Fibroblast of villous mesenchyme (primary cell): ENCODE measurements around the gene DCTD. TPM values are rescaled to one million over a fixed set of nuclear protein-coding genes. Genes with fewer than 3 reads are reported as not detected.

Experiments
- DNase-seq: peaks from one replicate; pipeline ENCODE4 v3.0.0-alpha.2; 2010; ENCODE audit warnings: low read depth
- H3K4me3 ChIP-seq: 2 replicates; pipeline ENCODE4 v1.5.1; 2011; ENCODE audit warnings: low read depth, mild to moderate bottlenecking, low read length
- total RNA-seq: library from RNA; depleted of rRNA; stranded (reverse); fragments of >200 nt; gene quantifications from 2 replicates; pipeline ENCODE4 v1.2.3, GENCODE V29; 2012
- TF ChIP-seq, protein P1 (sequence below): IDR thresholded peaks from 2 replicates; pipeline ENCODE4 v1.5.1; 2012; ENCODE audit warnings: low read depth, mild to moderate bottlenecking, low read length; ENCODE audit not compliant: insufficient read depth

DCTD gene
- total RNA-seq, 1 donor: 116 TPM

GRCh38 chr4:182938205-182938645 is 21.0 kb upstream of the DCTD start:
- TF ChIP-seq, protein P1, sequence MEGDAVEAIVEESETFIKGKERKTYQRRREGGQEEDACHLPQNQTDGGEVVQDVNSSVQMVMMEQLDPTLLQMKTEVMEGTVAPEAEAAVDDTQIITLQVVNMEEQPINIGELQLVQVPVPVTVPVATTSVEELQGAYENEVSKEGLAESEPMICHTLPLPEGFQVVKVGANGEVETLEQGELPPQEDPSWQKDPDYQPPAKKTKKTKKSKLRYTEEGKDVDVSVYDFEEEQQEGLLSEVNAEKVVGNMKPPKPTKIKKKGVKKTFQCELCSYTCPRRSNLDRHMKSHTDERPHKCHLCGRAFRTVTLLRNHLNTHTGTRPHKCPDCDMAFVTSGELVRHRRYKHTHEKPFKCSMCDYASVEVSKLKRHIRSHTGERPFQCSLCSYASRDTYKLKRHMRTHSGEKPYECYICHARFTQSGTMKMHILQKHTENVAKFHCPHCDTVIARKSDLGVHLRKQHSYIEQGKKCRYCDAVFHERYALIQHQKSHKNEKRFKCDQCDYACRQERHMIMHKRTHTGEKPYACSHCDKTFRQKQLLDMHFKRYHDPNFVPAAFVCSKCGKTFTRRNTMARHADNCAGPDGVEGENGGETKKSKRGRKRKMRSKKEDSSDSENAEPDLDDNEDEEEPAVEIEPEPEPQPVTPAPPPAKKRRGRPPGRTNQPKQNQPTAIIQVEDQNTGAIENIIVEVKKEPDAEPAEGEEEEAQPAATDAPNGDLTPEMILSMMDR: peak; percentile 97
- no peak overlapping the region for H3K4me3 ChIP-seq
- peak; percentile 69 for DNase-seq

DNA sequence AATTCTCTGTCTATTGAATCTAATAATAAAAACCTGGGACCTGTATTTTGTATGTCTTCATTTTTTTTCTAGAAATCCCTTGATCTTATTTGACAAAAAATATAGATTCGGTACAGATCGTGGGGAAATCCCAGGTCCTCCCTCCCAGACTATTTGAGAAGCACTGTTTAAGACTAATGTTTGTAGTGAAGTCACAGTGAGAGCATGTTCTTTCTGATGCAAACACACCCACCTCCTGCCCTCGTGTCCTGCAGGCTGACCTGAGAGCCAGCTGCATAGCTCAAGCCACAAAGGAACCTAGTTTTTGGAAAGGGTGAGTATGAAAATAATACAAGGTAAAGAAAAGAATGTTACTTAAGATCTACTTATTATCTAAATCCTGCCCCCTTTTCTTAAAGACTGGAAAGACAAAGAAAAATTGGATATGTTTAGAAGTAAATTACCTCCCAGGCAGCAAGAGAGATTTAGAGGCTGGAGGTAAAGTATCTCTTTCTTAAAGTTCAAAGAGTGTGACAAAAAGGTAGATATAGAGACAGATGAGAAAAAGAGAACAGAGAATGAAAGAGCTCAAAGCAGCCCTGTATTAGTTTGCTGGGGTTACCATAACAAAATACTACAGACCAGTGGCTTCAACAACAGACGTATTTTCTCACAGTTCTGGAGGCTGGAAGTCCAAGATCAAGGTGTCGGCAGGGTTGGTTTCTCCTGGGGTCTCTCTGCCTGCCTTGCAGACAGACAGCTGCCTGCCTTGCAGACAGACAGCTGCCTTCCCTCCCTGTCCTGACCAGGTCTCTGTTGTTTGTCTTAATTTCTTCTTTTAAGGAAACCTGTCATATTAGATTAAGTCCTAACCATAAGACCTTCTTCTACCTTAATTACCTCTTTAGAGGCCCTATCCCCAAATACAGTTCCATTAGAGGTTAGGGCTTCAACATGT is 20.4 kb upstream of the DCTD start:
- no peak for DNase-seq
- TF ChIP-seq, protein P1: no peak
- no peak overlapping the region for H3K4me3 ChIP-seq

DNA sequence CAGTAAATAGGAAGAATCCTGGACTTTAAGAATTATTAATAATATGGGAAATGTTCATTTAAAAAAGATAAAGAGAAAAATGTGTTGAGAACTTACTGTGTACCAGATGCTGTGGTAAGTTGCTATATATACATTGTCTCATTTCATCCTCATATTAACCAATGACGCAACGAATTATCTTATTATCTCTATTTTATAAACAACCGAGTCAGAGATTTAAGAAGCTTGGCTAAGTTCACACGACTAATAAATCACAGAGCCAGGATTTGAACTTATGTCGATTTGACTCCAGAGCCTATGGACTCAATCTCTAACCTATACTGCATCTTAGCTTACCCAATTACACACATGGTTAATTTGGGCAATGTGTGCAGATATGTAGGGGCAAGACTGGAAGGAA is 15.5 kb upstream of the DCTD start:
- no peak overlapping the region for H3K4me3 ChIP-seq
- TF ChIP-seq, protein P1: no peak
- DNase-seq: peak; percentile 75

GRCh38 chr4:182931691-182932345 is 14.6 kb upstream of the DCTD start:
- H3K4me3 ChIP-seq: no peak overlapping the region
- no peak for DNase-seq
- TF ChIP-seq, protein P1: no peak

DNA sequence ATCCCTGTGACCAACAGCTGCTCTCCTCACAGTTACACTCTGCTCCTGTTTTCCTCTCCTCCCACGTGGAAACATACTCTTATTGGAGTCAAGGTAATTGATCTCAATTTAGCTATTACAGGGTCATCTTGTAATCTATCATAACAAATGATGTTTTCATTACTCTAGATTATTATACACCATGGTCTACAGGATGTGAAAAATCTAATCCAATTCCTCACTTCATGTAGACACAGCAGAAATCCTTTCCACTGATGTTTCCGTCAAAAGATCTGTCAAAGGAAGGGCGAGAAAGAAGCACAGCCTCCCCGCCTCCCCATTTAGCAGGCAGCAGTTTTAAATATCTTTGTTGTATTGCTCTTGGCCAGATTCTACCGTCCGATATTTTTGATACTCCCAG is 13.7 kb upstream of the DCTD start:
- TF ChIP-seq, protein P1: no peak
- DNase-seq: no peak
- no peak overlapping the region for H3K4me3 ChIP-seq

GRCh38 chr4:182929296-182929695 is 12.1 kb upstream of the DCTD start:
- TF ChIP-seq, protein P1: no peak
- peak; percentile 92 for DNase-seq
- no peak overlapping the region for H3K4me3 ChIP-seq
